Endothelial cell of umbilical vein (primary cell): Measurements from ENCODE around the gene MESP1. TPM values are rescaled to one million over a fixed set of nuclear protein-coding genes. Genes with fewer than 3 reads are reported as not detected.

Source experiments
- BruUV-seq: library from RNA; stranded (reverse); fragments of 400-500 nt; replicated peaks from 2 replicates; lab custom pipeline; 2021; lab: Mats Ljungman, UMichigan
- CTCF ChIA-PET: fragments of 300-600, 350-600 bp; sonication (Branson Sonifier 250); formaldehyde crosslinking; loops from one replicate; lab custom pipeline; 2021; ENCODE audit warnings: antibody characterized with exemption, inconsistent platforms; lab: Charles Lee
- POLR2A ChIA-PET: fragments of 300-600, 350-600 bp; sonication (Branson Sonifier 250); formaldehyde crosslinking; loops from one replicate; lab custom pipeline; 2021; ENCODE audit warnings: antibody characterized with exemption, inconsistent platforms; lab: Charles Lee
- DNase-seq: peaks from one replicate; pipeline ENCODE4 v3.0.0-alpha.2; 2011; ENCODE audit warnings: low read depth, low spot score
- FAIRE-seq: peaks from 2 replicates; lab custom pipeline; 2011; peaks lifted over from hg19 to GRCh38; lab: Jason Lieb, UNC
- H2AFZ ChIP-seq: 2 replicates; pipeline ENCODE4 v1.6.0; 2012; ENCODE audit warnings: low read depth, low read length, control low read depth, inconsistent platforms
- H3K27ac ChIP-seq: 2 replicates; pipeline ENCODE4 v1.5.1; 2011; ENCODE audit warnings: low read depth, mild to moderate bottlenecking, control low read depth, low read length, moderate library complexity; ENCODE audit not compliant: insufficient read depth
- H3K27me3 ChIP-seq, 2 experiments: 2 replicates each; pipeline versions ENCODE4 v1.6.0 to v1.6.1; 2011; ENCODE audit warnings: low read length in 2 of 2, mixed read lengths in 1 of 2; ENCODE audit not compliant: control insufficient read depth in 2 of 2, insufficient read depth in 2 of 2
- H3K36me3 ChIP-seq, 2 experiments: 2 replicates in 1 of 2; 3 replicates in 1 of 2; pipeline ENCODE4 v1.5.1; 2011; ENCODE audit warnings: low read length in 2 of 2, mild to moderate bottlenecking in 1 of 2, moderate library complexity in 1 of 2; ENCODE audit not compliant: control insufficient read depth in 2 of 2, insufficient read depth in 2 of 2; ENCODE audit errors: extremely low read depth in 1 of 2
- H3K4me1 ChIP-seq: 3 replicates; pipeline ENCODE4 v1.5.1; 2011; ENCODE audit warnings: mild to moderate bottlenecking, low read length; ENCODE audit not compliant: control insufficient read depth, insufficient read depth; ENCODE audit errors: extremely low read depth
- H3K4me2 ChIP-seq: 2 replicates; pipeline ENCODE4 v1.6.1; 2011; ENCODE audit warnings: low read length, control low read depth, mixed read lengths; ENCODE audit not compliant: insufficient read depth
- H3K4me3 ChIP-seq, 3 experiments: fragments of 200-600 bp in 1 of 3; sonication (generic), shearing (Covaris generic) in 1 of 3; replicated peaks in 1 of 3; 2 replicates each; pipeline ENCODE4 v1.5.1; 2011 to 2016; ENCODE audit warnings: control low read depth in 3 of 3, low read length in 3 of 3, mild to moderate bottlenecking in 2 of 3, inconsistent platforms in 1 of 3, low read depth in 1 of 3, moderate library complexity in 1 of 3; ENCODE audit not compliant: insufficient read depth in 1 of 3
- H3K79me2 ChIP-seq: 2 replicates; pipeline ENCODE4 v1.6.0; 2012; ENCODE audit warnings: low read length, inconsistent platforms; ENCODE audit not compliant: control insufficient read depth, insufficient read depth
- H3K9ac ChIP-seq: replicated peaks from 2 replicates; pipeline ENCODE3; 2011; ENCODE audit warnings: low read length, control low read depth; ENCODE audit not compliant: insufficient read depth; ENCODE audit errors: extremely low read depth
- H3K9me1 ChIP-seq: replicated peaks from 3 replicates; pipeline ENCODE4 v1.6.0; 2011; ENCODE audit warnings: mild to moderate bottlenecking, low read length; ENCODE audit not compliant: control insufficient read depth, insufficient read depth; ENCODE audit errors: extremely low read depth
- H3K9me3 ChIP-seq: replicated peaks from 2 replicates; pipeline ENCODE4 v1.5.1; 2012; ENCODE audit warnings: low read length, inconsistent platforms; ENCODE audit not compliant: control insufficient read depth, insufficient read depth
- H4K20me1 ChIP-seq: replicated peaks from 2 replicates; pipeline ENCODE3; 2011; ENCODE audit warnings: mild to moderate bottlenecking, low read length; ENCODE audit not compliant: control insufficient read depth, insufficient read depth; ENCODE audit errors: extremely low read depth
- CTCF ChIP-seq, 2 donors: IDR thresholded peaks; 1 replicate in 1 of 2; 2 replicates in 1 of 2; pipeline ENCODE4 v1.5.1; 2011; ENCODE audit warnings: low read length in 2 of 2, mild to moderate bottlenecking in 2 of 2, moderate library complexity in 2 of 2, control low read depth in 1 of 2, inconsistent platforms in 1 of 2, low read depth in 1 of 2; ENCODE audit not compliant: insufficient read depth in 1 of 2; ENCODE audit errors: extremely low read depth in 1 of 2
- EZH2 ChIP-seq: IDR thresholded peaks from 2 replicates; pipeline ENCODE4 v1.6.1; 2012; ENCODE audit warnings: borderline replicate concordance, low read depth, mild to moderate bottlenecking, moderate library complexity, low read length, inconsistent platforms; ENCODE audit not compliant: severe bottlenecking
- FOS ChIP-seq: IDR thresholded peaks from 2 replicates; pipeline ENCODE4 v1.6.1; 2011; ENCODE audit warnings: mild to moderate bottlenecking, low read length, moderate library complexity, borderline replicate concordance; ENCODE audit not compliant: insufficient read depth
- GATA2 ChIP-seq: IDR thresholded peaks from 2 replicates; pipeline ENCODE4 v1.7.0; 2011; ENCODE audit warnings: low read depth, mild to moderate bottlenecking, moderate library complexity, mixed read lengths, low read length; ENCODE audit not compliant: insufficient read length, insufficient read depth
- JUN ChIP-seq: IDR thresholded peaks from 2 replicates; pipeline ENCODE4 v1.6.1; 2011; ENCODE audit warnings: borderline replicate concordance, low read depth; ENCODE audit not compliant: insufficient read length, insufficient read depth
- MAX ChIP-seq: IDR thresholded peaks from 2 replicates; pipeline ENCODE4 v1.6.1; 2011; ENCODE audit not compliant: insufficient read depth, insufficient read length
- MYC ChIP-seq: IDR thresholded peaks from one replicate; pipeline ENCODE4 v1.6.1; 2011; ENCODE audit warnings: mild to moderate bottlenecking, low read depth, low read length
- POLR2A ChIP-seq: IDR thresholded peaks from 2 replicates; pipeline ENCODE4 v1.6.1; 2012; ENCODE audit warnings: low read depth, mild to moderate bottlenecking, control low read depth, low read length
- POLR2AphosphoS5 ChIP-seq: IDR thresholded peaks from 2 replicates; pipeline ENCODE4 v1.6.1; 2012; ENCODE audit warnings: low read depth, mild to moderate bottlenecking, control low read depth, low read length, moderate library complexity; ENCODE audit not compliant: insufficient read depth
- dilution Hi-C: fragments of 300-500 bp; cut with MboI; formaldehyde crosslinking; loops from one replicate; pipeline ENCODE4 v1.15.0; 2019; ENCODE audit warnings: low sequenced_read_pairs; ENCODE audit not compliant: extremely low pct_ligation_motif_present
- intact Hi-C: fragments of 100-400 bp; cut with micrococcal nuclease; formaldehyde crosslinking; loops from one replicate; pipeline ENCODE4 v1.10.0; 2022
- polyA plus RNA-seq, 4 experiments: library from polyadenylated mRNA; depleted of rRNA in 3 of 4; stranded (reverse) in 3 of 4; unstranded in 1 of 4; fragments of >200 nt; gene quantifications; 2 replicates each; pipeline versions ENCODE4 v1.2.1 to v1.2.3, GENCODE V29; 2011 to 2012; ENCODE audit warnings: missing spikeins in 1 of 4
- total RNA-seq: library from RNA; stranded (reverse); gene quantifications from 2 replicates; pipeline ENCODE4 v1.2.3, GENCODE V29; 2021

The MESP1 gene
- total and polyA plus RNA-seq, 2 donors (not counting 3 experiments of a cell fraction or from before 2014, with no cell fraction given) = 0.68 to 1.7 TPM

- peaks cover 3 to 12% of the 10 kb centered on the region in 2 experiments for H3K27me3 ChIP-seq
- CTCF ChIA-PET = interaction anchor here (2.1 to 4.6 kb wide), 3 partner anchors 8 to 127 kb away, joined by 13 to 29 read pairs (median 29); no protein-coding TSS in a partner anchor
- intact Hi-C loops = no loop called here
- no peaks in the 10 kb centered on the region for H3K9me3 ChIP-seq
- H3K9ac ChIP-seq = no peak overlapping the region
- no peak for TF ChIP-seq GATA2
- no peak for TF ChIP-seq FOS
- TF ChIP-seq MAX = no peak
- no peak for TF ChIP-seq CTCF (IDR thresholded peaks at IDR 0.05; ENCODE audit: extremely low read depth in 1 of 2, insufficient read depth in 1 of 2, low read depth in 1 of 2, low read length in 2 of 2)
- TF ChIP-seq POLR2AphosphoS5 = no peak
- TF ChIP-seq MYC = no peak
- no peak for TF ChIP-seq POLR2A
- TF ChIP-seq JUN = no peak
- TF ChIP-seq EZH2 = no peak
- DNase-seq (no peak), FAIRE-seq (no peak)
- no peak overlapping the region for H3K27ac ChIP-seq
- POLR2A ChIA-PET = no interaction called here
- H3K4me3 ChIP-seq = no peak overlapping the region
- no peaks in the 10 kb centered on the region for H3K9me1 ChIP-seq
- H3K4me2 ChIP-seq = no peak overlapping the region
- H3K4me1 ChIP-seq = peaks cover 6% of the 10 kb centered on the region
- BruUV-seq = no TSS peak
- H2AFZ ChIP-seq = no peak overlapping the region
- dilution Hi-C loops = no loop called here
- H3K79me2 ChIP-seq = no peaks in the 10 kb centered on the region
- no peaks in the 10 kb centered on the region for H3K36me3 ChIP-seq
- H4K20me1 ChIP-seq = no peaks in the 10 kb centered on the region
Measured at GRCh38 chr15:89747708-89748682, 3.1 kb downstream of the MESP1 start.
